Measurements from ENCODE around the gene ANKFY1.

GRCh38 chr17:4204710-4205173 lies 59.0 kb downstream of the ANKFY1 start:
- TF ChIP-seq CTCF (IDR thresholded peaks at IDR 0.05) (no peak), ZFX (IDR thresholded peaks at IDR 0.05; ENCODE audit: borderline replicate concordance) (no peak)

Data from 22Rv1 (cell line).